ENCODE results near the gene AUH.

AUH gene

GRCh38 chr9:91296354-91296753, 65.4 kb downstream of the AUH start:
- H2BK12ac ChIP-seq (ENCODE audit: low read length in 2 of 2) = no peak overlapping the region
- DNase-seq = no peak
- no peak overlapping the region for H2BK15ac ChIP-seq (ENCODE audit: low read depth, poor library complexity, severe bottlenecking)

GRCh38 chr9:91295357-91295756, 66.4 kb downstream of the AUH start:
- no peaks in the 10 kb centered on the region for H3K9me3 ChIP-seq (ENCODE audit: control insufficient read depth, low read length)
- no peak overlapping the region for H2BK5ac ChIP-seq (ENCODE audit: low read depth, low read length, poor library complexity, severe bottlenecking)
- H2BK15ac ChIP-seq (ENCODE audit: low read depth, poor library complexity, severe bottlenecking) = no peak overlapping the region
- H3K4me3 ChIP-seq (ENCODE audit: insufficient read depth in 1 of 2, low read depth in 1 of 2, low read length in 2 of 2) = no peak overlapping the region
- no peak overlapping the region for H2AFZ ChIP-seq (ENCODE audit: low read depth, low read length)
- H2BK120ac ChIP-seq (ENCODE audit: low read depth, low read length) = no peak overlapping the region
- no peak overlapping the region for H2BK12ac ChIP-seq (ENCODE audit: low read length in 2 of 2)
- no peak overlapping the region for H3K23ac ChIP-seq (ENCODE audit: low read length in 2 of 2)
- no peak for DNase-seq
- H3K27ac ChIP-seq (ENCODE audit: low read length, poor library complexity, severe bottlenecking) = no peak overlapping the region
- no peaks in the 10 kb centered on the region for H3K27me3 ChIP-seq (ENCODE audit: control insufficient read depth in 1 of 2, insufficient read depth in 1 of 2, low read length in 2 of 2)
- H3K14ac ChIP-seq (ENCODE audit: low read length in 2 of 2) = no peak overlapping the region
- no peak overlapping the region for H4K91ac ChIP-seq (ENCODE audit: low read length)
- no peak overlapping the region for H3K4me2 ChIP-seq (ENCODE audit: low read length, poor library complexity, severe bottlenecking)
- H3K36me3 ChIP-seq (ENCODE audit: control insufficient read depth in 1 of 2, insufficient read depth in 2 of 2, low read depth in 1 of 2, low read length in 2 of 2) = peaks cover 11 to 64% of the 10 kb centered on the region in 2 experiments
- no peaks in the 10 kb centered on the region for H3K4me1 ChIP-seq (ENCODE audit: control insufficient read depth, insufficient read depth, low read depth, low read length)
- 100% methylated on average over 2 of the region's 2 CpGs for WGBS
- H4K8ac ChIP-seq (ENCODE audit: low read length) = no peak overlapping the region
- no peak overlapping the region for H3K4ac ChIP-seq (ENCODE audit: low read depth in 1 of 2, low read length in 2 of 2)
- H3K79me1 ChIP-seq (replicated peaks; ENCODE audit: low read length, poor library complexity, severe bottlenecking) = peaks cover 7% of the 10 kb centered on the region
- no peak overlapping the region for H2AK5ac ChIP-seq (ENCODE audit: low read length, severe bottlenecking)
- H3K18ac ChIP-seq (ENCODE audit: low read depth in 1 of 2, low read length in 2 of 2) = no peak overlapping the region
- no peak overlapping the region for H3K9ac ChIP-seq (ENCODE audit: low read length)

More at GRCh38 chr9:91296354-91296753, 65.4 kb downstream of the AUH start:
- Histone ChIP-seq H3K4ac (ENCODE audit: low read depth in 1 of 2, low read length in 2 of 2) (no peak overlapping the region), H4K8ac (ENCODE audit: low read length) (no peak overlapping the region), H3K18ac (ENCODE audit: low read depth in 1 of 2, low read length in 2 of 2) (no peak overlapping the region), H2AK5ac (ENCODE audit: low read length, severe bottlenecking) (no peak overlapping the region), H2BK5ac (ENCODE audit: low read depth, low read length, poor library complexity, severe bottlenecking) (no peak overlapping the region), H3K23ac (ENCODE audit: low read length in 2 of 2) (no peak overlapping the region), H3K79me1 (replicated peaks; ENCODE audit: low read length, poor library complexity, severe bottlenecking) (peaks cover 7% of the 10 kb centered on the region), H3K27ac (ENCODE audit: low read length, poor library complexity, severe bottlenecking) (no peak overlapping the region), H3K36me3 (ENCODE audit: control insufficient read depth in 1 of 2, insufficient read depth in 2 of 2, low read depth in 1 of 2, low read length in 2 of 2) (peaks cover 11 to 56% of the 10 kb centered on the region in 2 experiments), H3K4me3 (ENCODE audit: insufficient read depth in 1 of 2, low read depth in 1 of 2, low read length in 2 of 2) (no peak overlapping the region), H3K4me1 (ENCODE audit: control insufficient read depth, insufficient read depth, low read depth, low read length) (no peaks in the 10 kb centered on the region), H3K9me3 (ENCODE audit: control insufficient read depth, low read length) (no peaks in the 10 kb centered on the region), H3K14ac (ENCODE audit: low read length in 2 of 2) (no peak overlapping the region), H4K91ac (ENCODE audit: low read length) (no peak overlapping the region), H3K27me3 (ENCODE audit: control insufficient read depth in 1 of 2, insufficient read depth in 1 of 2, low read length in 2 of 2) (no peaks in the 10 kb centered on the region), H2BK120ac (ENCODE audit: low read depth, low read length) (no peak overlapping the region), H2AFZ (ENCODE audit: low read depth, low read length) (no peak overlapping the region), H3K9ac (ENCODE audit: low read length) (no peak overlapping the region), H3K4me2 (ENCODE audit: low read length, poor library complexity, severe bottlenecking) (no peak overlapping the region)

GRCh38 chr9:91291866-91292265, 69.9 kb downstream of the AUH start:
- no peak overlapping the region for H3K4me3 ChIP-seq (ENCODE audit: insufficient read depth in 1 of 2, low read depth in 1 of 2, low read length in 2 of 2)
- no peak overlapping the region for H2AK5ac ChIP-seq (ENCODE audit: low read length, severe bottlenecking)

DNA sequence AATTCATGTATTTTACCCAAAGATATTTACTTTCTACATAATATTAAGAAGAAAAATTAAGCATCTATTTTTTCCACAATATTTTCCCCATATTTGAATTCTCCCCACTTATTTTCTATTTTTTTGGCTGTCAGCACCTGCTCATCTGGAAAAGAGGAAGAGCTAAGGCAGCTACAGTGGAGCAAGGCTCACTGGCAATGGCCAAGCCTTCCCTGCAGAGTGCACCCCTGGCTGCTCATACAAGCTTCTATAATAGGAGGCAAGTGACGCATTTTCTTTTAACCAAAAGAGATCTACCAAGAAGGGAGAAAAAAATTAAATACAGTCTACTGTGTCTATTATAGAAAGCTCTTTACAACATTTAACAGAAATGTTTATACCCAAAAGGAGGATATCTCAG, 72.5 kb downstream of the AUH start:
- Histone ChIP-seq H2BK5ac (ENCODE audit: low read depth, low read length, poor library complexity, severe bottlenecking) (no peak overlapping the region), H2BK120ac (ENCODE audit: low read depth, low read length) (no peak overlapping the region), H2AK5ac (ENCODE audit: low read length, severe bottlenecking) (no peak overlapping the region), H4K91ac (ENCODE audit: low read length) (no peak overlapping the region), H3K4me1 (ENCODE audit: control insufficient read depth, insufficient read depth, low read depth, low read length) (no peaks in the 10 kb centered on the region), H2BK15ac (ENCODE audit: low read depth, poor library complexity, severe bottlenecking) (no peak overlapping the region), H3K9ac (ENCODE audit: low read length) (no peak overlapping the region), H2AFZ (ENCODE audit: low read depth, low read length) (no peak overlapping the region), H3K27ac (ENCODE audit: low read length, poor library complexity, severe bottlenecking) (no peak overlapping the region), H3K4me2 (ENCODE audit: low read length, poor library complexity, severe bottlenecking) (no peak overlapping the region), H3K14ac (ENCODE audit: low read length in 2 of 2) (no peak overlapping the region), H4K8ac (ENCODE audit: low read length) (no peak overlapping the region), H3K4ac (ENCODE audit: low read depth in 1 of 2, low read length in 2 of 2) (no peak overlapping the region), H3K79me1 (replicated peaks; ENCODE audit: low read length, poor library complexity, severe bottlenecking) (no peaks in the 10 kb centered on the region), H3K23ac (ENCODE audit: low read length in 2 of 2) (no peak overlapping the region), H3K18ac (ENCODE audit: low read depth in 1 of 2, low read length in 2 of 2) (no peak overlapping the region), H3K36me3 (ENCODE audit: control insufficient read depth in 1 of 2, insufficient read depth in 2 of 2, low read depth in 1 of 2, low read length in 2 of 2) (peaks cover 7 to 40% of the 10 kb centered on the region in 2 experiments), H3K4me3 (ENCODE audit: insufficient read depth in 1 of 2, low read depth in 1 of 2, low read length in 2 of 2) (no peak overlapping the region), H3K9me3 (ENCODE audit: control insufficient read depth, low read length) (no peaks in the 10 kb centered on the region), H2BK12ac (ENCODE audit: low read length in 2 of 2) (no peak overlapping the region), H3K27me3 (ENCODE audit: control insufficient read depth in 1 of 2, insufficient read depth in 1 of 2, low read length in 2 of 2) (no peaks in the 10 kb centered on the region)
- WGBS = no CpG with 5 or more reads among the region's 1 CpG
- no peak for DNase-seq

More at GRCh38 chr9:91291866-91292265, 69.9 kb downstream of the AUH start:
- H3K9me3 ChIP-seq (ENCODE audit: control insufficient read depth, low read length) = no peaks in the 10 kb centered on the region
- H3K14ac ChIP-seq (ENCODE audit: low read length in 2 of 2) = no peak overlapping the region
- no peak overlapping the region for H2AFZ ChIP-seq (ENCODE audit: low read depth, low read length)
- DNase-seq = no peak
- no peak overlapping the region for H2BK12ac ChIP-seq (ENCODE audit: low read length in 2 of 2)
- no peak overlapping the region for H3K27ac ChIP-seq (ENCODE audit: low read length, poor library complexity, severe bottlenecking)
- H3K18ac ChIP-seq (ENCODE audit: low read depth in 1 of 2, low read length in 2 of 2) = no peak overlapping the region
- no peaks in the 10 kb centered on the region for H3K27me3 ChIP-seq (ENCODE audit: control insufficient read depth in 1 of 2, insufficient read depth in 1 of 2, low read length in 2 of 2)
- peaks cover 9 to 66% of the 10 kb centered on the region in 2 experiments for H3K36me3 ChIP-seq (ENCODE audit: control insufficient read depth in 1 of 2, insufficient read depth in 2 of 2, low read depth in 1 of 2, low read length in 2 of 2)
- no peak overlapping the region for H3K4ac ChIP-seq (ENCODE audit: low read depth in 1 of 2, low read length in 2 of 2)
- H3K9ac ChIP-seq (ENCODE audit: low read length) = no peak overlapping the region
- 100% methylated on average over 2 of the region's 4 CpGs for WGBS
- no peak overlapping the region for H4K91ac ChIP-seq (ENCODE audit: low read length)
- H4K8ac ChIP-seq (ENCODE audit: low read length) = no peak overlapping the region
- H3K4me1 ChIP-seq (ENCODE audit: control insufficient read depth, insufficient read depth, low read depth, low read length) = no peaks in the 10 kb centered on the region
- no peaks in the 10 kb centered on the region for H3K79me1 ChIP-seq (replicated peaks; ENCODE audit: low read length, poor library complexity, severe bottlenecking)
- H2BK5ac ChIP-seq (ENCODE audit: low read depth, low read length, poor library complexity, severe bottlenecking) = no peak overlapping the region
- no peak overlapping the region for H3K4me2 ChIP-seq (ENCODE audit: low read length, poor library complexity, severe bottlenecking)
- H3K23ac ChIP-seq (ENCODE audit: low read length in 2 of 2) = no peak overlapping the region
- no peak overlapping the region for H2BK15ac ChIP-seq (ENCODE audit: low read depth, poor library complexity, severe bottlenecking)
- no peak overlapping the region for H2BK120ac ChIP-seq (ENCODE audit: low read depth, low read length)

All from mesenchymal stem cell (in vitro differentiated cells and primary cell).